Common myeloid progenitor, CD34-positive (primary cell): Measurements from ENCODE around the gene KCTD16.

Source experiments
- CTCF ChIA-PET: fragments of 350-600 bp; sonication (Branson Sonifier 250); formaldehyde crosslinking; loops from one replicate; lab custom pipeline; 2021; ENCODE audit warnings: antibody characterized with exemption; lab: Charles Lee
- POLR2A ChIA-PET: fragments of 350-600 bp; sonication (Branson Sonifier 250); formaldehyde crosslinking; loops from one replicate; lab custom pipeline; 2021; ENCODE audit warnings: antibody characterized with exemption; lab: Charles Lee
- DNase-seq, 3 donors: peaks; one replicate each; pipeline versions ENCODE4 v3.0.0 to v3.0.0-alpha.2; 2013
- H3K27ac ChIP-seq, 2 experiments: 1 replicate in 1 of 2; 2 replicates in 1 of 2; pipeline ENCODE4 v1.7.0; 2013; ENCODE audit warnings: inconsistent platforms in 2 of 2, low read length in 2 of 2, mild to moderate bottlenecking in 2 of 2, low read depth in 1 of 2, moderate library complexity in 1 of 2; ENCODE audit not compliant: severe bottlenecking in 2 of 2, insufficient read depth in 1 of 2, poor library complexity in 1 of 2
- H3K27me3 ChIP-seq, 5 experiments: replicated peaks in 2 of 5; 1 replicate in 3 of 5; 2 replicates in 2 of 5; pipeline versions ENCODE4 v1.6.1 to v1.7.0; 2013; ENCODE audit warnings: low read length in 4 of 5, mild to moderate bottlenecking in 2 of 5, moderate library complexity in 2 of 5, inconsistent platforms in 1 of 5; ENCODE audit not compliant: insufficient read depth in 5 of 5, control insufficient read depth in 4 of 5
- H3K36me3 ChIP-seq, 4 experiments: 1 replicate in 2 of 4; 2 replicates in 2 of 4; pipeline versions ENCODE4 v1.6.1 to v1.7.0; 2013; ENCODE audit warnings: low read length in 3 of 4, control low read depth in 1 of 4, mild to moderate bottlenecking in 1 of 4; ENCODE audit not compliant: control insufficient read depth in 4 of 4, insufficient read depth in 4 of 4
- H3K4me1 ChIP-seq, 4 experiments: 1 replicate in 3 of 4; 2 replicates in 1 of 4; pipeline versions ENCODE4 v1.6.1 to v1.7.1; 2013; ENCODE audit warnings: low read length in 3 of 4, mild to moderate bottlenecking in 3 of 4, control low read depth in 1 of 4, inconsistent platforms in 1 of 4, moderate library complexity in 1 of 4; ENCODE audit not compliant: control insufficient read depth in 4 of 4, insufficient read depth in 4 of 4; ENCODE audit errors: control extremely low read depth in 1 of 4
- H3K4me3 ChIP-seq, 7 experiments: 1 replicate in 4 of 7; 2 replicates in 3 of 7; pipeline versions ENCODE4 v1.5.1 to v1.7.0; 2013; ENCODE audit warnings: mild to moderate bottlenecking in 7 of 7, low read length in 6 of 7, moderate library complexity in 6 of 7, inconsistent platforms in 2 of 7, low read depth in 2 of 7, control low read depth in 1 of 7; ENCODE audit not compliant: insufficient read depth in 4 of 7, control insufficient read depth in 1 of 7; ENCODE audit errors: extremely low read depth in 1 of 7
- H3K9me3 ChIP-seq, 5 experiments: 1 replicate in 4 of 5; 2 replicates in 1 of 5; pipeline versions ENCODE4 v1.6.1 to v1.7.1; 2013; ENCODE audit warnings: low read length in 4 of 5, mild to moderate bottlenecking in 2 of 5, inconsistent platforms in 1 of 5, low read depth in 1 of 5, moderate library complexity in 1 of 5; ENCODE audit not compliant: control insufficient read depth in 4 of 5, insufficient read depth in 2 of 5; ENCODE audit errors: control extremely low read depth in 1 of 5
- WGBS: methylation state at CpG from one replicate; pipeline ENCODE4 v1.1.5; 2013; ENCODE audit not compliant: insufficient coverage; 5-methylcytosine and 5-hydroxymethylcytosine counted together

KCTD16 gene

DNA sequence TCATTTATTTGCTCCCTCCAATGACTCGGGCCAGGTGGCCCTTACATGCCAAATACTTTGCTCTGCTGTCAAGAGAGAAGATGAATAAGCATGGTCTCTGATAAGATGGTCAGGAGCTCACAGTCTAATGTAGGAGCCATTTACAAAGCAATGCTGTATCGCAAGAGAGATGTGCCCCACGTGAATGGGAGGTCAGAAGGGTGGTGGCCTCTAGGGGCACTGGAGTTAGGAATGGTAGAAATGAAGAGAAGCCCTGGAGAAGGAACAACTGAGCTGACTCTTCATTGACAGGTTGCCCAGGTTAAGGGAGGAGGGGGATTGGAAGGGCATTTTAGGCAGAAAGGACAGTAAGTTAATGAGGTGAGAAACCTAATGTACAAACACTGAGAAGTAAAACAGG lies 286.5 kb downstream of the KCTD16 start:
- no peak for DNase-seq
- Histone ChIP-seq H3K27me3 (no peaks in the 10 kb centered on the region), H3K4me1 (no peaks in the 10 kb centered on the region), H3K36me3 (no peaks in the 10 kb centered on the region), H3K9me3 (no peaks in the 10 kb centered on the region), H3K27ac (no peak overlapping the region), H3K4me3 (no peak overlapping the region)
- ChIA-PET CTCF (no interaction called here), POLR2A (no interaction called here)
- 88% methylated on average over 3 of the region's 3 CpGs for WGBS

GRCh38 chr5:144458216-144458615 lies 287.5 kb downstream of the KCTD16 start:
- no peaks in the 10 kb centered on the region for H3K9me3 ChIP-seq
- H3K27ac ChIP-seq: no peak overlapping the region

DNA sequence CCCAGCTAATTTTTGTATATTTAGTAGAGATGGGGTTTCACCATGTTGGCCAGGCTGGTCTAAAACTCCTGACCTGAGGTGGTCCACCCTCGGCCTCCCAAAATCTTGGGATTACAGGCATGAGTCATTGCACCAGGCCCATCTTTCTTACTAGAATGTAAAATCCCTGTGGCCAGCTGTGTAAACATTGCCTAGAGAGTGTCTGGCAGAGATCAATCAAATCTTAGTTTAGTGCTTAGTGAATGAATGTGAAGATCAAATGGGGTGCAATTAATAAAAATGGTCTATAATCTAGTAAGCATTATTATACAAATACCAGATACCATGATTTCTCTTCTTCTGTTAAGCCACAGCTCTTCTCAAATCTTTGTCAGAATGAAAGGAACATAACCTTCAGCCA lies 289.9 kb downstream of the KCTD16 start:
- CTCF ChIA-PET: no interaction called here
- DNase-seq: no peak
- WGBS: 100% methylated on average over 1 of the region's 1 CpG

More at GRCh38 chr5:144458216-144458615, 287.5 kb downstream of the KCTD16 start:
- CTCF ChIA-PET: no interaction called here
- H3K4me3 ChIP-seq: no peak overlapping the region
- H3K36me3 ChIP-seq: no peaks in the 10 kb centered on the region
- POLR2A ChIA-PET: no interaction called here
- WGBS: no CpG with 5 or more reads among the region's 4 CpGs
- no peaks in the 10 kb centered on the region for H3K27me3 ChIP-seq
- no peak for DNase-seq
- H3K4me1 ChIP-seq: no peaks in the 10 kb centered on the region

GRCh38 chr5:144462577-144462976 lies 291.9 kb downstream of the KCTD16 start:
- Histone ChIP-seq H3K4me3 (no peak overlapping the region), H3K36me3 (no peaks in the 10 kb centered on the region), H3K9me3 (no peaks in the 10 kb centered on the region), H3K27ac (no peak overlapping the region), H3K4me1 (peaks cover 0 to 1% (median 0%) of the 10 kb centered on the region in 4 experiments), H3K27me3 (no peaks in the 10 kb centered on the region)
- WGBS: 100% methylated on average over 1 of the region's 2 CpGs
- ChIA-PET POLR2A (no interaction called here), CTCF (no interaction called here)
- no peak for DNase-seq

More for the DNA sequence above, 289.9 kb downstream of the KCTD16 start:
- Histone ChIP-seq H3K36me3 (no peaks in the 10 kb centered on the region), H3K27me3 (no peaks in the 10 kb centered on the region), H3K4me3 (no peak overlapping the region), H3K27ac (no peak overlapping the region), H3K9me3 (no peaks in the 10 kb centered on the region), H3K4me1 (no peaks in the 10 kb centered on the region)
- POLR2A ChIA-PET: no interaction called here

- 100% methylated on average over 2 of the region's 3 CpGs for WGBS
- ChIA-PET CTCF (interaction anchor here (1.3 kb wide), 1 partner anchor 9 kb away, joined by 3 read pairs; no protein-coding TSS in a partner anchor), POLR2A (no interaction called here)
- DNase-seq: no peak
- Histone ChIP-seq H3K27ac (no peak overlapping the region), H3K9me3 (no peaks in the 10 kb centered on the region), H3K4me1 (peaks cover 0 to 5% (median 0%) of the 10 kb centered on the region in 4 experiments), H3K27me3 (no peaks in the 10 kb centered on the region), H3K4me3 (no peak overlapping the region), H3K36me3 (no peaks in the 10 kb centered on the region)
Measured at GRCh38 chr5:144463481-144464223, 293.0 kb downstream of the KCTD16 start.

- ChIA-PET CTCF (interaction anchor here (1.3 kb wide), 1 partner anchor 10 kb away, joined by 3 read pairs; no protein-coding TSS in a partner anchor), POLR2A (no interaction called here)
- Histone ChIP-seq H3K36me3 (no peaks in the 10 kb centered on the region), H3K27ac (no peak overlapping the region), H3K9me3 (no peaks in the 10 kb centered on the region), H3K4me1 (peaks cover 0 to 5% (median 0%) of the 10 kb centered on the region in 4 experiments), H3K4me3 (no peak overlapping the region), H3K27me3 (no peaks in the 10 kb centered on the region)
- no peak for DNase-seq
- WGBS: 100% methylated on average over 1 of the region's 1 CpG
Measured at GRCh38 chr5:144464306-144464705, 293.6 kb downstream of the KCTD16 start.

- H3K27ac ChIP-seq: no peak overlapping the region
- DNase-seq: no peak
- 90% methylated on average over 3 of the region's 4 CpGs for WGBS
- H3K4me3 ChIP-seq: no peak overlapping the region
- no peaks in the 10 kb centered on the region for H3K27me3 ChIP-seq
- CTCF ChIA-PET: no interaction called here
- H3K36me3 ChIP-seq: no peaks in the 10 kb centered on the region
- H3K9me3 ChIP-seq: no peaks in the 10 kb centered on the region
- peaks cover 0 to 5% (median 0%) of the 10 kb centered on the region in 4 experiments for H3K4me1 ChIP-seq
- POLR2A ChIA-PET: no interaction called here
Measured at GRCh38 chr5:144465441-144465840, 294.8 kb downstream of the KCTD16 start.
